Measurements from ENCODE around the gene UBXN1. TPM values are rescaled to one million over a fixed set of nuclear protein-coding genes. Genes with fewer than 3 reads are reported as not detected.

Gene UBXN1
- total RNA-seq, 2 donors from 2014 or later: 88.6 to 159 TPM

DNA sequence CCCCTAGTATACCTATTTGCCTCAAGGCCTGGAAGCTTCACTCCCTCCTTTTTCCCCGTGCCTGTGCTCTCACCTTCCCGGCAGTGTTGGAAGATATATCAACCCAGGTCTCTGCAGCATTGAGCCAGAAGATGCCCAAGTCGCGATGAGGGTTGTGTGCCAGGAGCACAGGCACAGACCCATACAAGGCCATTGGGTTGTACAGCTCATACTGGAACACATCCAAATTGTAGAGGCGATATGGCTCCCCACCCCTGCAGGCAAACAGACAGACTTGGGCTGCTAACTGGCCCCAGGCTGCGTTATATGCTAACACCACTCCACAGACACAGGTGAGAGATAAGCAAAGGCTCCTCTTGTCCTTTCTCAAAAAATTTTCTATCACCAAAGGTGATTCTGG, 46.4 kb downstream of the UBXN1 start:
- no peak overlapping the region for H3K4me3 ChIP-seq
- no peaks in the 10 kb centered on the region for H3K9me3 ChIP-seq
- no peak for DNase-seq (ENCODE audit: low spot score)
- ATAC-seq (ENCODE audit: insufficient number of reproducible peaks, low FRiP score, low read depth): no peak
- peaks cover 84% of the 10 kb centered on the region for H3K36me3 ChIP-seq
- H3K27ac ChIP-seq: no peak overlapping the region
- TF ChIP-seq, protein P1, sequence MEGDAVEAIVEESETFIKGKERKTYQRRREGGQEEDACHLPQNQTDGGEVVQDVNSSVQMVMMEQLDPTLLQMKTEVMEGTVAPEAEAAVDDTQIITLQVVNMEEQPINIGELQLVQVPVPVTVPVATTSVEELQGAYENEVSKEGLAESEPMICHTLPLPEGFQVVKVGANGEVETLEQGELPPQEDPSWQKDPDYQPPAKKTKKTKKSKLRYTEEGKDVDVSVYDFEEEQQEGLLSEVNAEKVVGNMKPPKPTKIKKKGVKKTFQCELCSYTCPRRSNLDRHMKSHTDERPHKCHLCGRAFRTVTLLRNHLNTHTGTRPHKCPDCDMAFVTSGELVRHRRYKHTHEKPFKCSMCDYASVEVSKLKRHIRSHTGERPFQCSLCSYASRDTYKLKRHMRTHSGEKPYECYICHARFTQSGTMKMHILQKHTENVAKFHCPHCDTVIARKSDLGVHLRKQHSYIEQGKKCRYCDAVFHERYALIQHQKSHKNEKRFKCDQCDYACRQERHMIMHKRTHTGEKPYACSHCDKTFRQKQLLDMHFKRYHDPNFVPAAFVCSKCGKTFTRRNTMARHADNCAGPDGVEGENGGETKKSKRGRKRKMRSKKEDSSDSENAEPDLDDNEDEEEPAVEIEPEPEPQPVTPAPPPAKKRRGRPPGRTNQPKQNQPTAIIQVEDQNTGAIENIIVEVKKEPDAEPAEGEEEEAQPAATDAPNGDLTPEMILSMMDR (IDR thresholded peaks at IDR 0.05): no peak
- H3K4me1 ChIP-seq (ENCODE audit: control insufficient read depth in 1 of 2, low read depth in 2 of 2): no peaks in the 10 kb centered on the region
- no peaks in the 10 kb centered on the region for H3K27me3 ChIP-seq (replicated peaks; ENCODE audit: insufficient read depth)

DNA sequence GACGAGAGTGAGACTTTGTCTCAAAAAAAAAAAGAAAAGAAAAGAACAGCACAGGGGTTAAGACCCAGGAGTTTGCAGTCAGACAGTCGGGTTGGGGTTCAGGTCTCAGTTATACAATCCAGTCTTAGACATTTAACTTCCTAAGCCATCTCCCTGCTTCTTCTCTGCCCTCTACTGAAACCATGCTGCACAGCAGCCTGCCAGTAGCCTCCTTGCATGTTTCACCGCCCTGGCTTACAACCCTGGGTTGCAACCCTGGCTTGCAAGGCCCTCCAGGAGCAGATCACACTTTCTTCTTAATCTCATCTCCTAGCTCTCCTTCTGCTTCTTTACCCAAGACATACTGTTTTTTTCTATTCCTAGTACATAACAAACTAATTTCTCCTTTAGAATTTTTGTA, 51.2 kb downstream of the UBXN1 start:
- Histone ChIP-seq H3K36me3 (peaks cover 66% of the 10 kb centered on the region), H3K4me1 (ENCODE audit: control insufficient read depth in 1 of 2, low read depth in 2 of 2) (peaks cover 0 to under 1% of the 10 kb centered on the region in 2 donors), H3K9me3 (no peaks in the 10 kb centered on the region)

More for the DNA sequence above, 51.2 kb downstream of the UBXN1 start:
- ATAC-seq (ENCODE audit: insufficient number of reproducible peaks, low FRiP score, low read depth): no peak
- Histone ChIP-seq H3K4me3 (no peak overlapping the region), H3K27ac (no peak overlapping the region), H3K27me3 (replicated peaks; ENCODE audit: insufficient read depth) (no peaks in the 10 kb centered on the region)
- DNase-seq (ENCODE audit: low spot score): no peak
- TF ChIP-seq, protein P1 (IDR thresholded peaks at IDR 0.05): no peak

Other genes with a start within 250 kb of the UBXN1 start
- 1,000 to 10,000 TPM; 1,009 to 1,046 TPM for gene AHNAK, start 132.3 kb downstream of the UBXN1 start, total RNA-seq
- 100 to 1,000 TPM; 719 to 780 TPM for gene EEF1G, start 105.2 kb downstream of the UBXN1 start, total RNA-seq
- 10 to 100 TPM in 1 of 2 donors, 1 to 10 TPM in 1; 9.5 to 12.5 TPM for gene TUT1, start 87.5 kb downstream of the UBXN1 start, total RNA-seq
- 100 to 1,000 TPM in 1 of 2 donors, 10 to 100 TPM in 1; 55.9 to 124 TPM for gene MTA2, start 77.2 kb downstream of the UBXN1 start, total RNA-seq
- 100 to 1,000 TPM; 106 to 111 TPM for gene EML3, start 66.3 kb downstream of the UBXN1 start, total RNA-seq
- gene ROM1, start 65.8 kb downstream of the UBXN1 start, total RNA-seq: 10 to 100 TPM; 11.4 to 12.6 TPM
- gene B3GAT3, start 57.1 kb downstream of the UBXN1 start, total RNA-seq: 10 to 100 TPM; 27.5 to 30.3 TPM
- 100 to 1,000 TPM; 120 to 159 TPM for gene GANAB, start 32.5 kb downstream of the UBXN1 start, total RNA-seq
- 10 to 100 TPM; 16.4 to 24.3 TPM for gene INTS5, start 25.8 kb downstream of the UBXN1 start, total RNA-seq
- 10 to 100 TPM; 20.5 to 28.6 TPM for gene C11orf98, start 13.9 kb downstream of the UBXN1 start, total RNA-seq
- 1 to 10 TPM; 1.5 to 2.9 TPM for gene CSKMT, start 13.8 kb downstream of the UBXN1 start, total RNA-seq
- gene UQCC3, start 7.4 kb downstream of the UBXN1 start, total RNA-seq: 1 to 10 TPM; 2.3 to 7.3 TPM
- 1 to 10 TPM; 3.7 to 7.8 TPM for gene LBHD1, start 6.8 kb downstream of the UBXN1 start, total RNA-seq
- gene LRRN4CL, start 10.5 kb upstream of the UBXN1 start, total RNA-seq: 10 to 100 TPM; 10.5 to 22.5 TPM
- gene BSCL2, start 28.4 kb upstream of the UBXN1 start, total RNA-seq: 10 to 100 TPM; 14.0 to 50.9 TPM
- not detected for gene GNG3, start 28.6 kb upstream of the UBXN1 start, total RNA-seq
- gene HNRNPUL2, start 48.4 kb upstream of the UBXN1 start, total RNA-seq: 10 to 100 TPM; 21.3 to 41.8 TPM
- 10 to 100 TPM in 1 of 2 donors, 1 to 10 TPM in 1; 9.1 to 14.5 TPM for gene TTC9C, start 49.4 kb upstream of the UBXN1 start, total RNA-seq
- 1 to 10 TPM; 6.2 to 7.6 TPM for gene ZBTB3, start 75.1 kb upstream of the UBXN1 start, total RNA-seq
- gene POLR2G, start 82.5 kb upstream of the UBXN1 start, total RNA-seq: 10 to 100 TPM; 37.0 to 54.4 TPM
- 10 to 100 TPM; 18.5 to 22.2 TPM for gene TAF6L, start 92.3 kb upstream of the UBXN1 start, total RNA-seq
- gene TMEM179B, start 108.3 kb upstream of the UBXN1 start, total RNA-seq: 10 to 100 TPM; 45.6 to 70.8 TPM
- 10 to 100 TPM; 11.1 to 30.2 TPM for gene TMEM223, start 112.9 kb upstream of the UBXN1 start, total RNA-seq
- gene NXF1, start 126.4 kb upstream of the UBXN1 start, total RNA-seq: 100 to 1,000 TPM in 1 of 2 donors, 10 to 100 TPM in 1; 82.9 to 109 TPM
- gene STX5, start 153.0 kb upstream of the UBXN1 start, total RNA-seq: 10 to 100 TPM; 32.0 to 46.8 TPM
- gene TEX54, start 153.8 kb upstream of the UBXN1 start, total RNA-seq: not detected
- gene WDR74, start 160.5 kb upstream of the UBXN1 start, total RNA-seq: 10 to 100 TPM; 19.8 to 55.2 TPM
- gene SLC3A2, start 201.8 kb upstream of the UBXN1 start, total RNA-seq: 100 to 1,000 TPM; 138 to 739 TPM
- not detected for gene CHRM1, start 242.3 kb upstream of the UBXN1 start, total RNA-seq